Measurements from ENCODE around the gene P3H2. TPM values are rescaled to one million over a fixed set of nuclear protein-coding genes. Genes with fewer than 3 reads are reported as not detected.

The P3H2 gene
- total and polyA plus RNA-seq, 9 of the 15 experiments (the other 6 are each of a cell fraction or from before 2014, with no cell fraction given): 0.04 to 0.26 (median 0.22) TPM; not detected in 6

- H3K27me3 ChIP-seq (ENCODE audit: control insufficient read depth in 2 of 2, insufficient read depth in 2 of 2, low read length in 2 of 2): no peaks in the 10 kb centered on the region
- H3K27ac ChIP-seq (ENCODE audit: extremely low read depth, low read depth, low read length): no peak overlapping the region
- ChIA-PET POLR2A (no interaction called here), CTCF (ENCODE audit: low intra/inter-chr PET ratio) (no interaction called here)
- no peak overlapping the region for H3K4me3 ChIP-seq
- no peaks in the 10 kb centered on the region for H4K20me1 ChIP-seq (replicated peaks; ENCODE audit: control insufficient read depth, insufficient read depth, low read length)
- TF ChIP-seq KAT8 (IDR thresholded peaks at IDR 0.05; ENCODE audit: low read depth) (no peak), SAP30 (IDR thresholded peaks at IDR 0.05; ENCODE audit: borderline replicate concordance, insufficient read depth, low read depth, low read length, poor library complexity, severe bottlenecking) (no peak), PML (IDR thresholded peaks at IDR 0.05; ENCODE audit: low read length) (no peak), MEF2D (tag; conservative IDR thresholded peaks at IDR 0.05; ENCODE audit: low read depth) (no peak), ILF3 (IDR thresholded peaks at IDR 0.05; ENCODE audit: borderline replicate concordance) (no peak), CEBPG (CRISPR knock-in tag; IDR thresholded peaks at IDR 0.05) (no peak), CEBPG (tag; conservative IDR thresholded peaks at IDR 0.05 in 1 of 2, IDR thresholded peaks at IDR 0.05 in 1 of 2) (no peak), GABPA (tag; conservative IDR thresholded peaks at IDR 0.05; ENCODE audit: low read depth) (no peak), SIX5 (IDR thresholded peaks at IDR 0.05; ENCODE audit: borderline replicate concordance in 1 of 2, insufficient read depth in 1 of 2, low read depth in 1 of 2, low read length in 2 of 2) (no peak)
- FAIRE-seq (no peak), DNase-seq (ENCODE audit: extremely low read depth in 1 of 4, low spot score in 3 of 4) (no peak), ATAC-seq (no peak)
- intact Hi-C loops (cut with micrococcal nuclease) (no loop called here), in situ Hi-C loops (cut with MboI) (no loop called here)
- WGBS (ENCODE audit: insufficient coverage, low coverage, missing lambda C conversion rate): 0% methylated on average over 3 of the region's 3 CpGs
- H2AFZ ChIP-seq (ENCODE audit: low read depth, low read length): no peak overlapping the region
- no peaks in the 10 kb centered on the region for H3K9me3 ChIP-seq (replicated peaks; ENCODE audit: control insufficient read depth, insufficient read depth, low read depth, low read length)
- H3K4me2 ChIP-seq (ENCODE audit: insufficient read depth, low read length): no peak overlapping the region
- H3K4me1 ChIP-seq (replicated peaks in 1 of 2; ENCODE audit: control insufficient read depth in 2 of 2, insufficient read depth in 2 of 2, low read length in 2 of 2): no peaks in the 10 kb centered on the region
- H3K9me1 ChIP-seq (ENCODE audit: control insufficient read depth, insufficient read depth, low read length): no peaks in the 10 kb centered on the region
- H3K36me3 ChIP-seq (ENCODE audit: control insufficient read depth, insufficient read depth, low read length): no peaks in the 10 kb centered on the region
- no TSS peak for BruUV-seq (replicated peaks)
- H3K9ac ChIP-seq (ENCODE audit: insufficient read depth in 1 of 2, low read depth in 2 of 2, low read length in 2 of 2): no peak overlapping the region
- no peaks in the 10 kb centered on the region for H3K79me2 ChIP-seq (ENCODE audit: control insufficient read depth, insufficient read depth, low read length)
Measured at GRCh38 chr3:189978753-189979152, 141.9 kb downstream of the P3H2 start.
